BE2C (cell line): ENCODE data around the gene HAUS6.

Experiments used
- DNase-seq: peaks from one replicate; pipeline ENCODE4 v3.0.0-alpha.2; 2020
- H3K27me3 ChIP-seq: fragments of 250-450 bp; sonication (Bioruptor Pico); 2 replicates; pipeline ENCODE4 v1.5.1; 2020; ENCODE audit warnings: mild to moderate bottlenecking
- H3K36me3 ChIP-seq: fragments of 250-450 bp; sonication (Bioruptor Pico); 2 replicates; pipeline ENCODE4 v1.5.1; 2020; ENCODE audit warnings: mild to moderate bottlenecking
- H3K4me1 ChIP-seq: fragments of 250-450 bp; sonication (Bioruptor Pico); 2 replicates; pipeline ENCODE4 v1.5.1; 2020
- H3K4me3 ChIP-seq: 2 replicates; pipeline ENCODE4 v1.5.1; 2011; ENCODE audit warnings: low read depth, low read length
- H3K9me3 ChIP-seq: fragments of 250-450 bp; sonication (Bioruptor Pico); 2 replicates; pipeline ENCODE4 v1.5.1; 2020
- TF ChIP-seq, protein P1 (sequence below): IDR thresholded peaks from 2 replicates; pipeline ENCODE4 v1.5.1; 2012; ENCODE audit warnings: mild to moderate bottlenecking, low read depth, low read length

The HAUS6 gene

DNA sequence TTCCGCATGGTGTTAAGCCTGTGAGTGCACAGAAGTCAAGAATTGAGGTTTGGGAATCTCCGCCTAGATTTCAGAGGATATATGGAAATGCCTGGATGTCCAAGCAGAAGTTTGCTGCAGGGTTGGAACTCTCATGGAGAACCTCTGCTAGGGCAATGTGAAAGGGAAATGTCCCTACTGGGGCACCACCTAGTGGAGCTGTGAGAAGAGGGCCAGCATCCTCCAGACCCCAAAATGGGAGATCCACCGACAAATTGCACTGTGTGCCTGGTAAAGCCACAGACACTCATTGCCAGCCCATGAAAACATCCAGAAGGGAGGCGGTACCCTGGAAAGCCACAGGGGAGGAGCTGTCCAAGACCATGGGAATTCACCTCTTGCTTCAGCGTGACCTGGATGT is 66.1 kb downstream of the HAUS6 start:
- no peaks in the 10 kb centered on the region; the same call in 1 of the 2 replicates for H3K27me3 ChIP-seq
- DNase-seq = no peak
- H3K4me1 ChIP-seq = no peaks in the 10 kb centered on the region
- no peak overlapping the region for H3K4me3 ChIP-seq
- H3K9me3 ChIP-seq = no peaks in the 10 kb centered on the region
- H3K36me3 ChIP-seq = no peaks in the 10 kb centered on the region
- TF ChIP-seq, protein P1, sequence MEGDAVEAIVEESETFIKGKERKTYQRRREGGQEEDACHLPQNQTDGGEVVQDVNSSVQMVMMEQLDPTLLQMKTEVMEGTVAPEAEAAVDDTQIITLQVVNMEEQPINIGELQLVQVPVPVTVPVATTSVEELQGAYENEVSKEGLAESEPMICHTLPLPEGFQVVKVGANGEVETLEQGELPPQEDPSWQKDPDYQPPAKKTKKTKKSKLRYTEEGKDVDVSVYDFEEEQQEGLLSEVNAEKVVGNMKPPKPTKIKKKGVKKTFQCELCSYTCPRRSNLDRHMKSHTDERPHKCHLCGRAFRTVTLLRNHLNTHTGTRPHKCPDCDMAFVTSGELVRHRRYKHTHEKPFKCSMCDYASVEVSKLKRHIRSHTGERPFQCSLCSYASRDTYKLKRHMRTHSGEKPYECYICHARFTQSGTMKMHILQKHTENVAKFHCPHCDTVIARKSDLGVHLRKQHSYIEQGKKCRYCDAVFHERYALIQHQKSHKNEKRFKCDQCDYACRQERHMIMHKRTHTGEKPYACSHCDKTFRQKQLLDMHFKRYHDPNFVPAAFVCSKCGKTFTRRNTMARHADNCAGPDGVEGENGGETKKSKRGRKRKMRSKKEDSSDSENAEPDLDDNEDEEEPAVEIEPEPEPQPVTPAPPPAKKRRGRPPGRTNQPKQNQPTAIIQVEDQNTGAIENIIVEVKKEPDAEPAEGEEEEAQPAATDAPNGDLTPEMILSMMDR = peak; percentile 28

DNA sequence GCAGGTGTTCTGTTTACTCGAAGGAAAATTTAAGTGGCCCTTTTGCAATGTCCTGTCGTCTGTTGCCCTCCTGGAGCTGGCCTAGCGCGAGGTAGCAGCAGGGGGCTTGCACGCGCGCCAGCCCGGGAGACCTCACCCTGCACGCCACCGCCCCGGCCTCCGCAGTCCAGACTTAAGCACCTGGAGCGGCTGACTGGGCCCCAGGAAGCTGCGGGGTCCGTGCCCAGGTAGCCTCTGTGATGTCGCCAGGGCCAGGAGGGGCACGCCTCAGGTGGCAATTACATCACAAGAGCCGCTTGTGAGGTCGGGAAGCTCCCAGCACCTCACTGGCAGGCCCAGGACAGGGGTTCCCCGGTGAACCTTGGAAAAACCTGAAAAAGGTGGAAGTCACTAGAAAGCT is 69.7 kb downstream of the HAUS6 start, which contains the start of gene SAXO1:
SAXO1 (minus strand) TSS at position 195 of the 400 bp plus-strand sequence. CDS start 301 bp downstream, outside the sequence.
- Histone ChIP-seq H3K27me3 (no peaks in the 10 kb centered on the region; the same call in 1 of the 2 replicates), H3K4me3 (no peak within 1 kb of the TSS), H3K36me3 (no peaks in the 10 kb centered on the region), H3K9me3 (no peaks in the 10 kb centered on the region), H3K4me1 (no peaks in the 10 kb centered on the region)
- TF ChIP-seq, protein P1 = no peak
- no peak for DNase-seq

DNA sequence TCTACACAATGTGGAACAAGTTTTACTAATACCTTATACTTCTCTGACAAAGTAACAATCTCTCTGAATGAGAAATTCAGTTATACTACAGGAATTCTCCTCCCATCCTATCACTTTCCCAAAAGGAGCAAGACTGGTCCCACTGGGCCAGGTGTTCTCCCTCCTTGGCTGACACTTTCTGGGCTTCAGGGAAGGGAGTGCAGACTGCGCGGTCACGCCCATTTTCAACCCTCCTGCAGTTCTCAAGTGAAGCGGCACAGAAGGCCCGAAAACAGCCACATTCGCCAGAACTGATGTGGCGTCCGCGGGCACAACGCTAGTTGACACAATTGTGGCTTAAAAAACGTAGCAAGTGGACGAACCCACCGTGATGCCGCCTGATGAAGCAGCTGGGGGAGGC is 70.3 kb downstream of the HAUS6 start:
- no peaks in the 10 kb centered on the region for H3K9me3 ChIP-seq
- TF ChIP-seq, protein P1 = no peak
- no peak for DNase-seq
- H3K36me3 ChIP-seq = no peaks in the 10 kb centered on the region
- no peaks in the 10 kb centered on the region for H3K4me1 ChIP-seq
- no peak overlapping the region for H3K4me3 ChIP-seq
- no peaks in the 10 kb centered on the region; the same call in 1 of the 2 replicates for H3K27me3 ChIP-seq

DNA sequence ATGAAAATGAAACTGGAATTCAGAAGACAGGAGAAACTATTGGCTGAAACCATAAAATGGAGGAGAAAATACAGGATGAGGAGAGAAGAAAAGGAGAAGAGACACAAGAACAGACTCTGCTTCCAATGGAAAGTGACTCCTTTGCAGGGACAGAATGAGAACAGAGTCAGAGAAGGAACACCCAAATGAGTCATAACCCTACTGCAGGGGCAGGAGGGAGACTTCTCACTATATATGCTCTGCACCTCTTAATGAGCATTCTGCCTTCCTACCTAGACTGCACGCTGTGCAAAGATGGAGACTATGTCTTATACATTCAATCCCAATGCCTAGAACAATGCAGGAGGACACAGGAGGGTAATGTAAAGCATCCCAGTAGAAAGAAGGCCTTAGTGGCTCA is 71.8 kb downstream of the HAUS6 start:
- Histone ChIP-seq H3K9me3 (no peaks in the 10 kb centered on the region), H3K4me1 (no peaks in the 10 kb centered on the region), H3K4me3 (no peak overlapping the region), H3K36me3 (no peaks in the 10 kb centered on the region), H3K27me3 (no peaks in the 10 kb centered on the region; the same call in 1 of the 2 replicates)
- TF ChIP-seq, protein P1 = no peak
- DNase-seq = no peak

DNA sequence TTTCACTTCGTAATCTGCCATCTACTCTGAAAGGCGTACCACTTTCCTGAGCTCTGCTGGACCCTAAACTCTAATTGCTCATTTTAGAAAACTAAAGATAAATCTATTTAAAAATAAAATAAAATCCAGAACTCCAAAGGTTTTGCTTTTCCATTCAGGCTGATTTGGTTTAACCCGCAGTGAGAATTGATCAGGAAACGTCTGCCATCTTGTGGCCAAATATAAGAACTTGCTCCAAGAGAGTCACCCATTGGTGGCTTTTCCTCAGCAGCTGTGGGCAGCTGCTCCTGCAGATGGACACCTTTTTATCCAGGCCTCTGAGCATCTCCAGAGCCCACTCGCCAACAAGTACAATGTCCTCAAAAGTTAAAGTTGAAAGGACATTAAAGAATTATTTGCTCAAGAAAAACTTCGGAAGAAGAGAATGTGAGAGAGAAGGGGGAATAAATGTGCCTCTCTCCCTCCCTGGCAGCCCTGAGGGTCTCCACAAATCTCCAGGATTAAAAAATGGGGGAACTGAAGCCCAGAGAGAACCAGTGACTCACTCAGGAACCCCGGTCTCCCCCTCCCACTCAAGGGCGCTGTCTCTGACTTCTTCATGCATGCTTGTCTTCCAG is 73.8 kb downstream of the HAUS6 start:
- TF ChIP-seq, protein P1 = peak; percentile 72
- DNase-seq = peak; percentile 56
- H3K9me3 ChIP-seq = no peaks in the 10 kb centered on the region
- no peaks in the 10 kb centered on the region for H3K4me1 ChIP-seq
- H3K36me3 ChIP-seq = no peaks in the 10 kb centered on the region
- H3K27me3 ChIP-seq = no peaks in the 10 kb centered on the region; the same call in 1 of the 2 replicates
- no peak overlapping the region for H3K4me3 ChIP-seq

DNA sequence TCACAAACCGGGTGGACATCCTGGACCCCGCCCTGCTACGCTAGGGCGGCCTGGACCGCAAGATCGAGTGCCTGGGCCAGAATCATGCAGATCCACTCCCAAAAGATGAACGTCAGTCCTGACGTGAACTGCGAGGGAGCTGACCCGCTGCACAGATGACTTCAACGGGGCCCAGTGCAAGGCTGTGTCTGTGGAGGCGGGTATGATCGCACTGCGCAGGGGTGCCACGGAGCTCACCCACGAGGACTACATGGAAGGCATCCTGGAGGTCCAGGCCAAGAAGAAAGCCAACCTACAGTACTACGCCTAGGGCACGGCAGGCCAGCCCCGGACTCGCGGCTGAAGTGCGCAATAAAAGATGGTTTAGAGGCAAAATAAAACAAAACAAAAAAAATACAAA is 74.9 kb downstream of the HAUS6 start:
- DNase-seq = no peak
- TF ChIP-seq, protein P1 = no peak
- no peaks in the 10 kb centered on the region for H3K36me3 ChIP-seq
- no peak overlapping the region for H3K4me3 ChIP-seq
- H3K27me3 ChIP-seq = peaks cover 4% of the 10 kb centered on the region; the same call in 1 of the 2 replicates
- no peaks in the 10 kb centered on the region for H3K9me3 ChIP-seq
- H3K4me1 ChIP-seq = no peaks in the 10 kb centered on the region
